ENCODE measurements around the gene PEX10.

Gene PEX10

DNA sequence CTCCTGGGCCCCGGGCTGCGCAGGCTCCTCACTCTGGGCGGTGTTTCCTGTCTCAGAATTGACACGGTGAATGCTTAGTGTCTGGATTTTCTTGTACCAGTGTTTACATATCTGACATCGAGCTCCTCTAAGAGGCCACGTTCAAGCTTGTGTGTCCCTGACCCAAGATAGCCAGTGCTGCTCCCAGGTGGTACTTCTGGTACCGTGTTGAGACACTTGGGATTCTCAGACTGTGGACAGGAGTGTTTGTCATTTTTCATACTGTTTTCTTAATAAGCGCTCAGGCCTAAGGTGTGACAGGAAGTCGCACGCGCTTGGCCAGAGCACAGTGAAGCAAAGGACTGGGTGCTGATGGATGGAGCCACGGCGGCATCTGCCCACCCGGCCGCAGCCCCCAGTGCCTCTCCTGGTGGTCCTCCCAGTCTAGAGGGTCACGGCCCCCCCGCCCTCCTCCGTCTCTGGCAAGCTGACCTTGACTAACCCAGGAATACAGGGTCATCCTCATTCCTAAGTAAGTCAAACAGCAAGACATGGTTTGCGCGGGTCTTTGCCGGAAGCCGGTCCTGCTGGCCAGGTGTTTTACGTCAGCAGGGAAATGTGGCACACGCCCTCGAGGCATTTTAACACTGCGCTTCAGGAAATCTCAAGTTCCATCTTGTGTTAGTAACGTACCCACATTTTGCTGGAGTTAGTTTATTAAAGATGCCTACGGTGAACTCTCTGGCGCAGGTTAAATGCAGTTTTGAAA lies 8.0 kb downstream of the PEX10 start:
- H3K4me3 ChIP-seq (ENCODE audit: low read depth, low read length), result no peak overlapping the region
- DNase-seq (ENCODE audit: low read depth, low spot score), result no peak
- no peak for TF ChIP-seq CTCF (IDR thresholded peaks at IDR 0.05; ENCODE audit: low read depth, low read length)
- in situ Hi-C loops (cut with HindIII; ENCODE audit: low sequenced_read_pairs), result no loop called here

DNA sequence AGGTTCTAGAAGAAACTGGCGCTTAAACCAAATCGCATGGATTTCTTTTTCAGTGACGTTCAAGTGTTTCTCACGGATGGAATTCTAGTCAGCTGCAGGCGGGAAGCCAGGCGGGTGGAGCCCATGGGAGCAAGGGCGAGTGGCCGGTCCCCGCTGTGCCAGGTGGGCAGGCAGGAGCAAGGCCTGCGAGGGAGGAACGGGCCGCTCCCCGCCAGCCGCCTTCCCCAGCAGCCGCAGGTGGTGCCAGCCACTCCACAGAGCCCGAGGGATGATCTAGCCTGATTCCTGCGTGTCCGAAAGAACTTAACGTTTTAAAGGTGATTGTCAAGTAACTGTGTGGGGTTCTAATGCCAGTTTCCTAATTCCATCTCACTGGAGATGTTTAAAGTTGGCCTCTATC lies 9.1 kb downstream of the PEX10 start:
- H3K4me3 ChIP-seq (ENCODE audit: low read depth, low read length), result no peak overlapping the region
- TF ChIP-seq CTCF (IDR thresholded peaks at IDR 0.05; ENCODE audit: low read depth, low read length), result no peak
- in situ Hi-C loops (cut with HindIII; ENCODE audit: low sequenced_read_pairs), result no loop called here
- DNase-seq (ENCODE audit: low read depth, low spot score), result no peak

GRCh38 chr1:2402420-2402819 lies 9.9 kb downstream of the PEX10 start:
- H3K4me3 ChIP-seq (ENCODE audit: low read depth, low read length), result no peak overlapping the region
- no peak for TF ChIP-seq CTCF (IDR thresholded peaks at IDR 0.05; ENCODE audit: low read depth, low read length)
- DNase-seq (ENCODE audit: low read depth, low spot score), result no peak
- in situ Hi-C loops (cut with HindIII; ENCODE audit: low sequenced_read_pairs), result no loop called here

- H3K4me3 ChIP-seq (ENCODE audit: low read depth, low read length), result no peak overlapping the region
- TF ChIP-seq CTCF (IDR thresholded peaks at IDR 0.05; ENCODE audit: low read depth, low read length), result no peak
- in situ Hi-C loops (cut with HindIII; ENCODE audit: low sequenced_read_pairs), result no loop called here
- DNase-seq (ENCODE audit: low read depth, low spot score), result no peak
Observed at GRCh38 chr1:2400950-2401649, 11.3 kb downstream of the PEX10 start.

GRCh38 chr1:2400576-2400909 lies 11.8 kb downstream of the PEX10 start:
- in situ Hi-C loops (cut with HindIII; ENCODE audit: low sequenced_read_pairs), result no loop called here
- DNase-seq (ENCODE audit: low read depth, low spot score), result no peak
- no peak overlapping the region for H3K4me3 ChIP-seq (ENCODE audit: low read depth, low read length)
- no peak for TF ChIP-seq CTCF (IDR thresholded peaks at IDR 0.05; ENCODE audit: low read depth, low read length)

- no peak for TF ChIP-seq CTCF (IDR thresholded peaks at IDR 0.05; ENCODE audit: low read depth, low read length)
- no peak overlapping the region for H3K4me3 ChIP-seq (ENCODE audit: low read depth, low read length)
- no peak for DNase-seq (ENCODE audit: low read depth, low spot score)
- in situ Hi-C loops (cut with HindIII; ENCODE audit: low sequenced_read_pairs), result no loop called here
Observed at GRCh38 chr1:2399890-2400575, 12.3 kb downstream of the PEX10 start.
